Activated naive CD8-positive, alpha-beta T cell treated with anti-CD3 and anti-CD28 coated beads, Interleukin-2, amount 10 ng/mL, durations not matched to agents 7 days and 5 days (primary cell): ENCODE data around the gene EDIL3. TPM values are rescaled to one million over a fixed set of nuclear protein-coding genes. Genes with fewer than 3 reads are reported as not detected.
"Not testable (repeated sequence)": the region's sequence is repeated elsewhere in the genome, so short reads cannot be mapped to it uniquely, and the experiment has no call there.

Source experiments
- ATAC-seq: fragments of 150-1000 bp; cut with Tn5 transposase; one replicate; pipeline ENCODE4 v1.10.0; 2021; ENCODE audit warnings: low read depth, moderate library complexity
- POLR2A ChIA-PET: fragments of 350-600 bp; sonication (Branson Sonifier 250); formaldehyde crosslinking; loops from one replicate; lab custom pipeline; 2021; ENCODE audit warnings: antibody characterized with exemption; lab: Charles Lee
- DNase-seq: peaks from one replicate; pipeline ENCODE4 v3.0.0; 2021
- H3K27ac Mint-ChIP-seq: one replicate; pipeline ENCODE4 v1.8.0; 2022; ENCODE audit warnings: mild to moderate bottlenecking, mixed read lengths
- H3K27me3 Mint-ChIP-seq: one replicate; pipeline ENCODE4 v1.8.0; 2022; ENCODE audit warnings: mild to moderate bottlenecking, moderate library complexity, mixed read lengths
- H3K36me3 Mint-ChIP-seq: one replicate; pipeline ENCODE4 v1.8.0; 2021; ENCODE audit warnings: mild to moderate bottlenecking, mixed read lengths
- H3K4me1 Mint-ChIP-seq: one replicate; pipeline ENCODE4 v1.8.0; 2021; ENCODE audit warnings: mixed read lengths
- H3K4me3 Mint-ChIP-seq: one replicate; pipeline ENCODE4 v1.8.0; 2022; ENCODE audit warnings: mild to moderate bottlenecking, moderate library complexity, mixed read lengths
- H3K9me3 Mint-ChIP-seq: one replicate; pipeline ENCODE4 v1.8.0; 2021; ENCODE audit warnings: mixed read lengths
- total RNA-seq, 2 experiments: library from RNA; stranded (reverse); gene quantifications; one replicate each; pipeline ENCODE4 v1.2.3, GENCODE V29; 2021

Gene EDIL3
- total RNA-seq, 2 experiments from 2014 or later = not detected

- Mint-ChIP-seq H3K27me3 (peaks cover 2% of the 10 kb centered on the region), H3K36me3 (no peaks in the 10 kb centered on the region), H3K4me1 (no peaks in the 10 kb centered on the region), H3K9me3 (no peaks in the 10 kb centered on the region), H3K27ac (no peak overlapping the region), H3K4me3 (no peak overlapping the region)
- POLR2A ChIA-PET = no interaction called here
- no peak for ATAC-seq
- DNase-seq = no peak
Measured at GRCh38 chr5:84213212-84213611, 171.5 kb downstream of the EDIL3 start.

- DNase-seq = no peak
- POLR2A ChIA-PET = no interaction called here
- no peaks in the 10 kb centered on the region for H3K27me3 Mint-ChIP-seq
- no peaks in the 10 kb centered on the region for H3K36me3 Mint-ChIP-seq
- no peak for ATAC-seq
- H3K4me1 Mint-ChIP-seq = no peaks in the 10 kb centered on the region
- no peak overlapping the region for H3K27ac Mint-ChIP-seq
- no peak overlapping the region for H3K4me3 Mint-ChIP-seq
- H3K9me3 Mint-ChIP-seq = no peaks in the 10 kb centered on the region
Measured at GRCh38 chr5:84204772-84205171, 179.9 kb downstream of the EDIL3 start.

GRCh38 chr5:84202136-84202535 is 182.5 kb downstream of the EDIL3 start:
- no peak for DNase-seq
- no peak for ATAC-seq
- Mint-ChIP-seq H3K36me3 (no peaks in the 10 kb centered on the region), H3K27me3 (no peaks in the 10 kb centered on the region), H3K27ac (no peak overlapping the region), H3K9me3 (no peaks in the 10 kb centered on the region), H3K4me3 (no peak overlapping the region), H3K4me1 (no peaks in the 10 kb centered on the region)
- POLR2A ChIA-PET = no interaction called here

- POLR2A ChIA-PET = no interaction called here
- Mint-ChIP-seq H3K4me1 (no peaks in the 10 kb centered on the region), H3K27ac (no peak overlapping the region), H3K4me3 (no peak overlapping the region), H3K27me3 (no peaks in the 10 kb centered on the region), H3K9me3 (no peaks in the 10 kb centered on the region), H3K36me3 (no peaks in the 10 kb centered on the region)
- DNase-seq = no peak
- no peak for ATAC-seq
Measured at GRCh38 chr5:84197538-84197937, 187.1 kb downstream of the EDIL3 start.

- H3K4me3 Mint-ChIP-seq = no peak overlapping the region
- H3K4me1 Mint-ChIP-seq = no peaks in the 10 kb centered on the region
- no peak overlapping the region for H3K27ac Mint-ChIP-seq
- H3K36me3 Mint-ChIP-seq = no peaks in the 10 kb centered on the region
- H3K9me3 Mint-ChIP-seq = no peaks in the 10 kb centered on the region
- no peak for ATAC-seq
- H3K27me3 Mint-ChIP-seq = no peaks in the 10 kb centered on the region
- POLR2A ChIA-PET = no interaction called here
- no peak for DNase-seq
Measured at GRCh38 chr5:84191281-84191680, 193.4 kb downstream of the EDIL3 start.

- ATAC-seq (no peak), DNase-seq (no peak)
- no peaks in the 10 kb centered on the region for H3K9me3 Mint-ChIP-seq
- H3K27me3 Mint-ChIP-seq = no peaks in the 10 kb centered on the region
- H3K4me1 Mint-ChIP-seq = no peaks in the 10 kb centered on the region
- no peak overlapping the region for H3K27ac Mint-ChIP-seq
- POLR2A ChIA-PET = no interaction called here
- H3K4me3 Mint-ChIP-seq = no peak overlapping the region
- H3K36me3 Mint-ChIP-seq = no peaks in the 10 kb centered on the region
Measured at GRCh38 chr5:84184857-84185256, 199.8 kb downstream of the EDIL3 start.

GRCh38 chr5:84181093-84181492 is 203.6 kb downstream of the EDIL3 start:
- Mint-ChIP-seq H3K4me1 (no peaks in the 10 kb centered on the region), H3K4me3 (no peak overlapping the region), H3K27me3 (no peaks in the 10 kb centered on the region), H3K27ac (no peak overlapping the region), H3K9me3 (no peaks in the 10 kb centered on the region), H3K36me3 (no peaks in the 10 kb centered on the region)
- DNase-seq = no peak
- POLR2A ChIA-PET = no interaction called here
- no peak for ATAC-seq

GRCh38 chr5:84168841-84169240 is 215.8 kb downstream of the EDIL3 start:
- no peak overlapping the region for H3K4me3 Mint-ChIP-seq
- no peaks in the 10 kb centered on the region for H3K27me3 Mint-ChIP-seq
- H3K27ac Mint-ChIP-seq = no peak overlapping the region
- no peaks in the 10 kb centered on the region for H3K36me3 Mint-ChIP-seq
- POLR2A ChIA-PET = no interaction called here
- H3K4me1 Mint-ChIP-seq = no peaks in the 10 kb centered on the region
- no peaks in the 10 kb centered on the region for H3K9me3 Mint-ChIP-seq
- DNase-seq (no peak), ATAC-seq (no peak)

GRCh38 chr5:84163671-84164070 is 221.0 kb downstream of the EDIL3 start:
- ATAC-seq = no peak
- no peaks in the 10 kb centered on the region for H3K36me3 Mint-ChIP-seq

GRCh38 chr5:84162695-84163094 is 222.0 kb downstream of the EDIL3 start:
- POLR2A ChIA-PET = no interaction called here
- H3K9me3 Mint-ChIP-seq = no peaks in the 10 kb centered on the region
- no peaks in the 10 kb centered on the region for H3K27me3 Mint-ChIP-seq
- ATAC-seq (no peak), DNase-seq (no peak)
- no peaks in the 10 kb centered on the region for H3K36me3 Mint-ChIP-seq
- no peak overlapping the region for H3K27ac Mint-ChIP-seq
- H3K4me1 Mint-ChIP-seq = no peaks in the 10 kb centered on the region
- no peak overlapping the region for H3K4me3 Mint-ChIP-seq

More at GRCh38 chr5:84163671-84164070, 221.0 kb downstream of the EDIL3 start:
- H3K27me3 Mint-ChIP-seq = no peaks in the 10 kb centered on the region
- H3K4me1 Mint-ChIP-seq = no peaks in the 10 kb centered on the region
- H3K27ac Mint-ChIP-seq = no peak overlapping the region
- no peak for DNase-seq
- no peak overlapping the region for H3K4me3 Mint-ChIP-seq
- H3K9me3 Mint-ChIP-seq = no peaks in the 10 kb centered on the region
- POLR2A ChIA-PET = no interaction called here

GRCh38 chr5:84160650-84161049 is 224.0 kb downstream of the EDIL3 start:
- H3K27ac Mint-ChIP-seq, H3K27me3 Mint-ChIP-seq, H3K9me3 Mint-ChIP-seq, DNase-seq, ATAC-seq, H3K4me3 Mint-ChIP-seq, POLR2A ChIA-PET, H3K36me3 Mint-ChIP-seq, H3K4me1 Mint-ChIP-seq: not testable (repeated sequence)

GRCh38 chr5:84149094-84149493 is 235.6 kb downstream of the EDIL3 start:
- H3K27ac Mint-ChIP-seq = no peak overlapping the region
- peaks cover 2% of the 10 kb centered on the region for H3K9me3 Mint-ChIP-seq
- no peaks in the 10 kb centered on the region for H3K36me3 Mint-ChIP-seq
- ATAC-seq (no peak), DNase-seq (no peak)
- no peaks in the 10 kb centered on the region for H3K27me3 Mint-ChIP-seq
- POLR2A ChIA-PET = no interaction called here
- no peaks in the 10 kb centered on the region for H3K4me1 Mint-ChIP-seq
- H3K4me3 Mint-ChIP-seq = no peak overlapping the region

- no peak overlapping the region for H3K4me3 Mint-ChIP-seq
- POLR2A ChIA-PET = no interaction called here
Measured at GRCh38 chr5:84148651-84149050, 236.0 kb downstream of the EDIL3 start.

GRCh38 chr5:84137541-84137940 is 247.1 kb downstream of the EDIL3 start:
- no peak for DNase-seq
- POLR2A ChIA-PET = no interaction called here
- Mint-ChIP-seq H3K36me3 (no peaks in the 10 kb centered on the region), H3K4me1 (no peaks in the 10 kb centered on the region), H3K4me3 (no peak overlapping the region), H3K9me3 (no peaks in the 10 kb centered on the region), H3K27me3 (no peaks in the 10 kb centered on the region), H3K27ac (no peak overlapping the region)
- ATAC-seq = no peak

More at GRCh38 chr5:84148651-84149050, 236.0 kb downstream of the EDIL3 start:
- Mint-ChIP-seq H3K36me3 (no peaks in the 10 kb centered on the region), H3K9me3 (no peaks in the 10 kb centered on the region), H3K4me1 (no peaks in the 10 kb centered on the region), H3K27me3 (no peaks in the 10 kb centered on the region), H3K27ac (no peak overlapping the region)
- DNase-seq (no peak), ATAC-seq (no peak)

GRCh38 chr5:84131372-84131771 is 253.3 kb downstream of the EDIL3 start:
- Mint-ChIP-seq H3K4me3 (no peak overlapping the region), H3K27me3 (no peaks in the 10 kb centered on the region), H3K36me3 (no peaks in the 10 kb centered on the region), H3K4me1 (no peaks in the 10 kb centered on the region), H3K27ac (no peak overlapping the region), H3K9me3 (no peaks in the 10 kb centered on the region)
- DNase-seq (no peak), ATAC-seq (no peak)
- POLR2A ChIA-PET = no interaction called here
